ENCODE results near the gene FAAH.
"Not testable (repeated sequence)": the region's sequence is repeated elsewhere in the genome, so short reads cannot be mapped to it uniquely, and the experiment has no call there.

FAAH gene

GRCh38 chr1:46394108-46394871 is at the start of gene FAAH:
Gene FAAH (plus strand): TSS chr1:46394317. CDS start chr1:46394349, 32 bp downstream.
- peak; percentile 39 for DNase-seq

GRCh38 chr1:46344481-46344880 is 49.6 kb upstream of the FAAH start:
- no peak for DNase-seq

GRCh38 chr1:46345281-46345680 is 48.8 kb upstream of the FAAH start:
- DNase-seq: peak; percentile 21

GRCh38 chr1:46352363-46352762 is 41.8 kb upstream of the FAAH start:
- DNase-seq: no peak

- DNase-seq: not testable (repeated sequence)
Observed at GRCh38 chr1:46355920-46356319, 38.2 kb upstream of the FAAH start.

- no peak for DNase-seq
Observed at GRCh38 chr1:46362158-46362557, 32.0 kb upstream of the FAAH start.

- DNase-seq: no peak
Observed at GRCh38 chr1:46363121-46363520, 31.0 kb upstream of the FAAH start.

- no peak for DNase-seq
Observed at GRCh38 chr1:46364612-46365011, 29.5 kb upstream of the FAAH start.

- not testable (repeated sequence) for DNase-seq
Observed at GRCh38 chr1:46365796-46366195, 28.3 kb upstream of the FAAH start.

- no peak for DNase-seq
Observed at GRCh38 chr1:46367072-46367471, 27.0 kb upstream of the FAAH start.

GRCh38 chr1:46367701-46368100 is 26.4 kb upstream of the FAAH start:
- not testable (repeated sequence) for DNase-seq

GRCh38 chr1:46368791-46369190 is 25.3 kb upstream of the FAAH start:
- no peak for DNase-seq

- DNase-seq: peak; percentile 21
Observed at GRCh38 chr1:46369542-46370213, 24.4 kb upstream of the FAAH start.

GRCh38 chr1:46370214-46370633 is 23.9 kb upstream of the FAAH start:
- peak; percentile 49 for DNase-seq

GRCh38 chr1:46372431-46372830 is 21.7 kb upstream of the FAAH start:
- DNase-seq: no peak

GRCh38 chr1:46379996-46380395 is 14.1 kb upstream of the FAAH start:
- DNase-seq: no peak

- no peak for DNase-seq
Observed at GRCh38 chr1:46380508-46380907, 13.6 kb upstream of the FAAH start.

GRCh38 chr1:46393510-46393909 is 607 bp upstream of the FAAH start:
- no peak for DNase-seq

GRCh38 chr1:46394872-46395465 is 852 bp downstream of the FAAH start:
- no peak for DNase-seq

GRCh38 chr1:46396441-46397398 is 2.6 kb downstream of the FAAH start:
- DNase-seq: no peak

GRCh38 chr1:46399307-46399706 is 5.2 kb downstream of the FAAH start:
- no peak for DNase-seq

- no peak for DNase-seq
Observed at GRCh38 chr1:46400421-46400820, 6.3 kb downstream of the FAAH start.

Data from suppressor macrophage treated with lipopolysaccharide for 4 hours (primary cell).